ENCODE data around the gene MEGF6. TPM values are rescaled to one million over a fixed set of nuclear protein-coding genes. Genes with fewer than 3 reads are reported as not detected.

Gene MEGF6
- total RNA-seq, 1 experiment from 2014 or later, result 65.3 TPM

- intact Hi-C loops (cut with micrococcal nuclease; ENCODE audit: unreplicated experiment), result loop anchor here (1.0 to 5.0 kb wide), 5 partner anchors 29 to 447 kb away; partner anchors contain the start of genes C1orf174 and LRRC47
- POLR2A ChIA-PET (ENCODE audit: unreplicated experiment), result no interaction called here
- Histone ChIP-seq H3K79me2 (ENCODE audit: low read depth) (0 out of 2 replicates have a peak, but pooled peaks cover 9% of the 10 kb centered on the region), H3K36me3 (ENCODE audit: low read depth) (no peaks in the 10 kb centered on the region), H3K4me2 (peak within 1 kb of the TSS; percentile 76), H3K9me2 (ENCODE audit: insufficient read depth) (no peaks in the 10 kb centered on the region), H3K9me3 (ENCODE audit: insufficient read depth, low read depth) (no peaks in the 10 kb centered on the region), H3K4me3 (peak within 1 kb of the TSS; percentile 69), H3K27me3 (ENCODE audit: insufficient read depth, low read depth) (peaks cover 16% of the 10 kb centered on the region), H3F3A (ENCODE audit: insufficient read depth, low read depth) (peaks cover 18% of the 10 kb centered on the region; the same call in 1 of the 2 replicates), H4K20me1 (ENCODE audit: insufficient read depth) (no peaks in the 10 kb centered on the region), H3K27ac (peak within 1 kb of the TSS; percentile 15; the same call in 1 of the 2 replicates), H2AFZ (peak within 1 kb of the TSS; percentile 82), H3K4me1 (replicated peaks; ENCODE audit: insufficient read depth) (peaks cover 10% of the 10 kb centered on the region)
- DNase-seq, result peak; percentile 61 to 83
- TSS peak; percentile 47 for BruUV-seq (replicated peaks)
- CTCF ChIA-PET, result interaction anchor here (0.6 to 1.7 kb wide), 13 partner anchors 17 to 1552 kb away, joined by 3 to 23 read pairs (median 6); partner anchors contain the start of genes CEP104 and DFFB
- TF ChIP-seq EZH2 (IDR thresholded peaks at IDR 0.05; ENCODE audit: low read depth) (no peak), CTCF (conservative IDR thresholded peaks at IDR 0.05) (peak; percentile 50)
Measured at GRCh38 chr1:3453891-3454810, 157.2 kb downstream of the MEGF6 start, which contains the start of gene ARHGEF16. ARHGEF16 (plus strand) TSS chr1:3454665; CDS start chr1:3463085, 8,420 bp downstream.

GRCh38 chr1:3453203-3453761, 158.0 kb downstream of the MEGF6 start:
- no peak overlapping the region for H3K4me3 ChIP-seq
- no peaks in the 10 kb centered on the region for H4K20me1 ChIP-seq (ENCODE audit: insufficient read depth)
- H3K4me2 ChIP-seq, result peak overlapping the region; percentile 76; the same call in 1 of the 2 replicates
- intact Hi-C loops (cut with micrococcal nuclease; ENCODE audit: unreplicated experiment), result loop anchor here (1.0 to 5.0 kb wide), 5 partner anchors 30 to 448 kb away; partner anchors contain the start of genes C1orf174 and LRRC47
- peak; percentile 50 to 85 for DNase-seq
- H3K4me1 ChIP-seq (replicated peaks; ENCODE audit: insufficient read depth), result peaks cover 10% of the 10 kb centered on the region
- H3K9me3 ChIP-seq (ENCODE audit: insufficient read depth, low read depth), result no peaks in the 10 kb centered on the region
- no peak overlapping the region for H3K27ac ChIP-seq
- BruUV-seq (replicated peaks), result no TSS peak
- peaks cover 24% of the 10 kb centered on the region for H3K27me3 ChIP-seq (ENCODE audit: insufficient read depth, low read depth)
- H3K36me3 ChIP-seq (ENCODE audit: low read depth), result no peaks in the 10 kb centered on the region
- POLR2A ChIA-PET (ENCODE audit: unreplicated experiment), result interaction anchor here (0.7 kb wide), 1 partner anchor 28 kb away, joined by 4 read pairs; no protein-coding TSS in a partner anchor
- TF ChIP-seq CTCF (conservative IDR thresholded peaks at IDR 0.05) (peak; percentile 92), EZH2 (IDR thresholded peaks at IDR 0.05; ENCODE audit: low read depth) (no peak)
- H2AFZ ChIP-seq, result no peak overlapping the region
- no peaks in the 10 kb centered on the region for H3K9me2 ChIP-seq (ENCODE audit: insufficient read depth)
- peaks cover 10% of the 10 kb centered on the region; the same call in 1 of the 2 replicates for H3F3A ChIP-seq (ENCODE audit: insufficient read depth, low read depth)
- CTCF ChIA-PET, result interaction anchor here (0.6 to 1.7 kb wide), 19 partner anchors 18 to 1553 kb away, joined by 3 to 23 read pairs (median 5); partner anchors contain the start of genes C1orf174, CEP104 and DFFB
- 0 out of 2 replicates have a peak, but pooled peaks cover 9% of the 10 kb centered on the region for H3K79me2 ChIP-seq (ENCODE audit: low read depth)

GRCh38 chr1:3452866-3453175, 158.5 kb downstream of the MEGF6 start:
- Histone ChIP-seq H4K20me1 (ENCODE audit: insufficient read depth) (no peaks in the 10 kb centered on the region), H3K9me3 (ENCODE audit: insufficient read depth, low read depth) (no peaks in the 10 kb centered on the region; the same call in 1 of the 2 replicates), H3K4me1 (replicated peaks; ENCODE audit: insufficient read depth) (peaks cover 10% of the 10 kb centered on the region), H3K36me3 (ENCODE audit: low read depth) (no peaks in the 10 kb centered on the region), H3K9me2 (ENCODE audit: insufficient read depth) (no peaks in the 10 kb centered on the region), H3K4me2 (0 out of 2 replicates have a peak overlapping the region, but pooled peaks have one; percentile 26), H2AFZ (no peak overlapping the region), H3K27ac (no peak overlapping the region), H3K79me2 (ENCODE audit: low read depth) (0 out of 2 replicates have a peak, but pooled peaks cover 9% of the 10 kb centered on the region), H3F3A (ENCODE audit: insufficient read depth, low read depth) (peaks cover 9% of the 10 kb centered on the region; the same call in 1 of the 2 replicates), H3K4me3 (no peak overlapping the region), H3K27me3 (ENCODE audit: insufficient read depth, low read depth) (peaks cover 27% of the 10 kb centered on the region)
- TF ChIP-seq CTCF (conservative IDR thresholded peaks at IDR 0.05), result no peak
- no peak for TF ChIP-seq EZH2 (IDR thresholded peaks at IDR 0.05; ENCODE audit: low read depth)
- BruUV-seq (replicated peaks), result no TSS peak
- no peak for DNase-seq
- ChIA-PET CTCF (interaction anchor here (0.6 to 1.7 kb wide), 17 partner anchors 19 to 447 kb away, joined by 3 to 23 read pairs (median 5); partner anchors contain the start of genes C1orf174, CEP104 and DFFB), POLR2A (ENCODE audit: unreplicated experiment) (interaction anchor here (0.7 kb wide), 1 partner anchor 29 kb away, joined by 4 read pairs; no protein-coding TSS in a partner anchor)
- intact Hi-C loops (cut with micrococcal nuclease; ENCODE audit: unreplicated experiment), result loop anchor here (1.0 to 5.0 kb wide), 5 partner anchors 30 to 448 kb away; partner anchors contain the start of genes C1orf174 and LRRC47

Measured in PC-9 (cell line).